Measurements from ENCODE around the gene CHCHD10.

CHCHD10 gene

DNA sequence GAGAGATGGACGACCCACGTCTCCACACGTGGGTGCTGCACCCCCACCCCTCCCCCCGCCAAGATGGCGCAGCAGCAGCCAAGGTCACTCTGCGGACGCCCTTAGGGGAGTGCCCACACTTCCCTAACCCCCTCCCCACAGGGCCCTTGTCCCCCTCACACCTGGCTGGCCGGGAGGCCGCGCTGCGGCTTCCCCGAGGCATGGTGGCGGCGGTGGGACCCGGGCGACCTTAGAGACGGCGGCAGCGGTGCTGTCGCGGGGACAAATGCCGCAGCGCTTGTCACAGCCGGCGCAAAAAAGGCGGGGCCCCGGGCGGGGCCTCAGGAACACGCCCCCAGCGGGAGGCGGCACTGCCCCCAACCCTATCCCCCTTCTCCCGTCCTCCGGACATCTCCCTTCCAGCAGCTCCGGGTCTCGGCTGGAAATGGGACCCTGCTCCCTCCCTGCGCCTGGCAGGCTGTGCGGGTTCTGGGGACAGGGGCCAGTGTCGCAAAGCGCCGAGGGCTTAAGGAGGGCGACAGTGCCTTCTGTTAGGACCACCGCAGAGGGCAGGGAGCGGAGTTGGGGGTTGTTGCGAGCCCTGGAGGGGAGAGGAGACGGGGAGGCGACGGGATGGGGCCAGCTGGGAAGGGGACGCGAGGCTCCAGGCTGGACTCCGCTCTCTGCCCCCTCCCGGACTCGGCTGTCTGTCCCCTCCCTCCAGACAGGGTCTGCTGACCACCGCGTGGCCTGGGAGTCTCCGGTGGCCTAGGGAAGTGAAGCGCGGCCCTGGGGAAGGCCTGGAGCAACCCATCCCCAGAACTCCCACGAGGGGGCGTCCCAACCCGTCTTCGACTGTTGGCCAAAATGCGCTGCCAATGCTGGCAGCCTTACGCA lies at the start of gene CHCHD10:
CHCHD10 (minus strand) TSS at position 300 of the 876 bp plus-strand sequence; CDS start at position 202, 98 bp downstream.
- no peak for DNase-seq (ENCODE audit: low read depth)

DNA sequence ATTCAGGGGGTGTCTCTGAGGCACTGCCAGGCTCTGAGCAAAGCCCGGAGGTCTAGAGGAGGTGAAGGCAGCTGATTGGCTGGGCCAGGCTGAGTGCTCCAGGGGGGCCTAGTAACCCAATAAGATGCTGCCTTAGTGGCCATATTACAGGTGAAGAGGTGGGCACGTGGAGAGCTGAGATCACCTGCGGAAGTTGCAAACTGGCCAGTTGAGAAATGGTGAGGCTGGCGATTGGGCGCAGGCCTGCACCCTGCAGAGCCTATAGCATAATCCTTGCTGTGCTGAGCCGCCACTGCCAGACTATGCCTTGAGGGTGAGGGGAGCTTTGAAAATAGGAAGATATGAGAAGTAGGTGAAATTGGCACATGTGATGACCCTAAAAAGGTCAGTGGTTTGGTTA lies 49.4 kb upstream of the CHCHD10 start:
- DNase-seq (ENCODE audit: low read depth), result no peak

DNA sequence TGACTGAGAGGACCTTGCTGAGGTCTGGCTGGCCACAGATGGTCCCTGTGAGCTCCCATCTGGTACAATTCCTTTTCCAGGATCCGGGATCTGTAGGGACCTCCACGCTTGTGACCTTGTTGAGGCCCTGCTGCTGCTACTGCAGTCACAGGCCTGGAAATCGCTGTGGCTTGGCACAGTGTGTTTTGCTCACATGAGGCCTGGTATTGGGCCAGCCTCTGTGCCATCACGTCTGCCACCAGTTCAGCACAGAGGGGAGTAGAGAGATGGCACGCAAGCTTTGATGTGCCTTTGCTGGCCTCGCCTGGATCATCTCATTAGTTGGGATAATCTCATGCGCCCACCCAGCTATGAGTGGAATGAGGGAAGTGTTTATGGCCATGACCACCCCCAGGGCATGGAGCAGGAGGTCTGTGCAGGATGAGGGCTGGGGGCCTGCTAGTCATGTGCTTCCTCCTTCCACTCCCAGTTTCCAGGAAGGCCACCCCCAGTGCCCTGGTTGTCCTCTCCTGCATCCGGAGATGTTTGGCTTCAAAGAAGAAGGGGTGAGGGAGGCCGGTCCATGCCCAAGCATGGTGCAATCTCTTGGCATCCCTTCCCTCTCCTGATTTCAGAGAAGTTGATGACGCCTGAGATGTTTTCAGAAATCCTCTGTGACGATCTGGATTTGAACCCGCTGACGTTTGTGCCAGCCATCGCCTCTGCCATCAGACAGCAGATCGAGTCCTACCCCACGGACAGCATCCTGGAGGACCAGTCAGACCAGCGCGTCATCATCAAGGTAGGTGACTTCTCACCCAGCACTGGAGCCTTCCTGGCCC lies 48.6 kb upstream of the CHCHD10 start:
- DNase-seq (ENCODE audit: low read depth), result no peak

DNA sequence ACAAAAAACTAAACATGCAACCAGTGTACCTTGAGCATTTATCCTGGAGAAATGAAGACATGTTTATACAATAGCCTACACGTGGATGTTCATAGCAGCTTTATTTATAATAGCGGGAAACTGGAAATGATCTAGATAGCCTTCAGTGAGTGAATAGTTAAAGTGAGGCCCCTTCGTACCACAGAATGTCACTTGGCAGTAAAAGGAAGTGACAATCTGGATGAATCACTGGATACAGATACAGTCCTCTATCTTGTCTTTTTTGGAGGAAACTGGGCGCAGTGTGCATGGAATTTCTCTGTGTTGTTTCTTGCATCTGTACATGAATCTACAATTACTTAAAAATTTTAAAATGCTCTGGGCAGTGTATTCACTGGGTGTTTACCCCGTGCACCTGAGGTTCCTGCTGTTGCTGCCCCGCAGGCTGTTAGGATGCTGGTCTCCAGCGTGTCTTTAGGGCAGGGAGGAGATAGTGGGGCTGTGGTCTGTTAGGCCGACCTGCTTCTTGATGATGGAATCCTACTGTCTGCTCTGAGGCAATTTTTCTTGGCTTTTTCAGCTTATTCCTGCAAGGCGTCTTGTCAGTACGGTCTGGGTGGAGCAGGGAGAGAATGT lies 47.9 kb upstream of the CHCHD10 start:
- DNase-seq (ENCODE audit: low read depth), result no peak

DNA sequence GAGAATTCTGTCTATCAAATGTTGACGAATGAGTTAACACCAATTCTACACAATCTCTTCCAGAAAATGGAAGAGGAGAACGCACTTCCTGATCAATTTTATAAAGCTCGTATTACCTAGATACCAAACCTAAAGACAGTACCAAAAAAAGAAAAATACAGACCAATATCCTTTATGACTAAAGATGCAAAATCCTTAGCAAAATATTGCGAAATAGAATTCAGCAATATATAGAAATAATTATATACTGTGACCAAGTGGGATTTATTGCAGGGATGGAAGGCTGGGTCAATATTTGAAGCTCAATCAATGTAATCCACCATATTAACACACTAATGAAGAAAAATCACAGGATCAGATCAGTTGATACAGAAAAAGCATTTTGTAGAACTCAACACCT lies 44.6 kb upstream of the CHCHD10 start:
- DNase-seq (ENCODE audit: low read depth), result no peak

DNA sequence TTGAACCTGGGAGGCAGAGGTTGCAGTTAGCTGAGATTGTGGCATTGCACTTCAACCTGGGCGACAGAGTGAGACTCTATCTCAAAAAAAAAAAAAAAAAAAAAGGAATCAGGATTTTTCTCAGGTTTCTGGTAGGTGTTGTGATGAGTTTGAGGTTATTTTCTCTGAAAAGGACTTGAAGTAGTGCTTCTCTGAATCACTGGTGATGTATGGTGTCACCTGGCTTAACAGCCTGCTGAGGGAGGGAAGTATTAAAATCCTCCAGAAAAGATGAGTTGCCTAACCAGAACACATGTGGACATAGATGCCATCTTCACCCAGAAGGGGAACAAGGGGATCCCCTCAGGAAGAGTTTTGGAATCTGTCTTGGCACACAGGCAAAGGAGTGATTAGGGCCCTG lies 39.1 kb upstream of the CHCHD10 start:
- DNase-seq (ENCODE audit: low read depth), result no peak

DNA sequence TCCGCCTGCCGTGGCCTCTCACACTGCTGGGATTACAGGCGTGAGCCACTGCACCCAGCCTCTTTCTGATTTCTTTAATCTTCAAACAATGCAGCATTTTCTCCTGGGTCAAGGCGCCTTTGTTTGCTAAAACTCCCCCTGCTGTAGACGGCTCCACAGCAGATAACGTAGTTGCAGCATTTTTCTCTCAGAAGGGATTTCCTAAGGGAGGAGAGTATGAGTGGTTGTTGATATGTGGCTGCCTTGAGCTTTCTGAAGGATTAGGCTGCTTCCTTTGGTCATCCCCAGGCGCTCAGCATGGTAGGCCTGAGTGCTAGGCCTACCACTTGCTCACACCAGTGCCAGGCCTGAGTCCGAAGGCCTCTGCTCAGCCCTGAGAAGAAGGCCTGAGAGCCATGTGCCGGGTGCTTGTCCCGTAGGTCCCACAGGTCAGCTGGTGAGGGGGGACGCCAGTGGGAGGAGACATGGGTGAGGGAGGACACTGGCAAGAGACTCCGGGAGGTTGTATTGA lies 37.1 kb upstream of the CHCHD10 start:
- no peak for DNase-seq (ENCODE audit: low read depth)

DNA sequence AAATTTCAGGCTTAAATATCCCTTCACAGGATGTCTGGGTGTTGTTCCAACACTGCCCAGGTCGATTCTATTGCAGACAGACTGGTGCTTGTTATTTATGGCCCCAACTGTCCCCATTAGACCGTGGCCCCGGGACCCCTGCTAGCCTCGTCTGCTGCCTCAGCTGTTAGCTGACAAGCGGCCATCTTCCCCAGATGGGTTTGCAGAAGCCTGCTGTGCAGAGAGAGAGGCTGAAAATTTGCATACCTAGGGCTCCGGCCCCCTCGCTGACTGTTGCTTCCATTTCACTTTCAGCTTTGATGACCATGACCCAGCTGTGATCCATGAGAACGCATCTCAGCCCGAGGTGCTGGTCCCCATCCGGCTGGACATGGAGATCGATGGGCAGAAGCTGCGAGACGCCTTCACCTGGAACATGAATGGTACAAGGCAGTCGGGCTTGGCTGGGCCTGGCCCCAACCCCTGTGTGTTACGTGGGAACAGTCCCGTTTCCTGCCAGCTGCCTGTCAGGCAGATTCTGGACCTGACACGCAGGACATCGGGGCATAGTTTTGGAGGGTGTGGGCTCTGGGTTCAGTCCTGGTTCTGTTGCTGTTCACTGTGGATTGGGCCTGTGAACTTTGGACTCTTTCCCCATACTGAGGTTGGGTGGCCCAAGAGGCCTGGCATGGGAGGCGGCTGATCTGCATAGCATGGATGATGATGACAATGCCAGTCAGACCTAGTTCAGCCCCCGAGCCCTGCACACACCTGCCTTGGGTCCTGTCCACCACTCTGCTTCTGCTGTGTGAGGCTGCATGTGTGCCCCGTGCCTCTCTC lies 35.4 kb upstream of the CHCHD10 start:
- DNase-seq (ENCODE audit: low read depth), result no peak

DNA sequence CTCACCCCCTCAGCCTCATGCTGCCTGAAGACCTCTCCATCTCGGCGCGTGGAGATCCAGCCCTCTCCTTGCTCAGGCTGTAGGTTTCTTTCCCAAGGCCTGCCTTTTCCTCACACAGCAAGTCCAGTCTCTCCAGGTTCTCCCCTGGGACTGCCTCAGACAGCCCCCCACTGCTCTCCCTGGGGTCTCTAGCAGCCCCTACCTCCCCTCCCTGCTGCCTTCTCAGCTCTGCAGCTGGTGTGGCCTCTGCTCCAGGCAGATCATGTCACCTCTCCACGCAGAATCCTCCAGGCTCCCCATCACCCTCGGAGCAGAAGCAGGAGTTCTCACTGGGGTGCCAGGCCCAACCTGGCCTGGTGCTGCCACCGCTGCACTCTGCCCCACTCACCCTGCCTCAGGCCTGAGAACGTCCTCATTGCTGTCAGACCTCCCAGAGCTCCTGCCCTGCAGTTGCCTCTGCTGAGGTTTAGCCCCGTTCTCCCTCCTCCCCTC lies 34.2 kb upstream of the CHCHD10 start:
- DNase-seq (ENCODE audit: low read depth), result no peak

DNA sequence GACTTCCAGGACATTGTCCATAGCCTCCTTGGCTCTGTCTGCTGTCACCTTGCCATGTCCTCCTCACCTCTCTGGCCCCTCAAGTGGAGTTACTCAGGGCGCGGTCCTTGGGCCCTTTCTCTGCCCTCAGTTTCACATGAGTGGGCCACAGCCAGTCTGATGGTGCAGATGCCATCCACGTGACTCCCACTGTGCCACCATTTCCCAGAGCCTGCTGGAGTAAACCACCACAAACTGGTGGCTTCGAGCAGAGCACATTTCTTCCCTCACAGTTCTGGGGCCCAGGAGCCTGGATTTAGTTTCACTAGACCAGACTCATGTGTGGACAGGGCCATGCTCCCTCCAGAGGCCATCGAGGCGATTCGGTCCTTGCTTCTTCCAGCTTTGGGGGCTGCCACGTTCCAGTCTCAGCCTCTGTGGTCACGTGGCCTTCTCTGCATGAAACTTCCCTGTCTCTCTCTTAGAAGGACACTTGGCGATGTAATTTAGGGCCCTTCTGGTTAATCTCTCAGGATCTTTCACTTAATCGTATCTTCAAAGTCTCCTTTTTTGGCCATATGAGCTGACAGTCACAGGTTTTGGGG lies 33.6 kb upstream of the CHCHD10 start:
- DNase-seq (ENCODE audit: low read depth), result no peak

DNA sequence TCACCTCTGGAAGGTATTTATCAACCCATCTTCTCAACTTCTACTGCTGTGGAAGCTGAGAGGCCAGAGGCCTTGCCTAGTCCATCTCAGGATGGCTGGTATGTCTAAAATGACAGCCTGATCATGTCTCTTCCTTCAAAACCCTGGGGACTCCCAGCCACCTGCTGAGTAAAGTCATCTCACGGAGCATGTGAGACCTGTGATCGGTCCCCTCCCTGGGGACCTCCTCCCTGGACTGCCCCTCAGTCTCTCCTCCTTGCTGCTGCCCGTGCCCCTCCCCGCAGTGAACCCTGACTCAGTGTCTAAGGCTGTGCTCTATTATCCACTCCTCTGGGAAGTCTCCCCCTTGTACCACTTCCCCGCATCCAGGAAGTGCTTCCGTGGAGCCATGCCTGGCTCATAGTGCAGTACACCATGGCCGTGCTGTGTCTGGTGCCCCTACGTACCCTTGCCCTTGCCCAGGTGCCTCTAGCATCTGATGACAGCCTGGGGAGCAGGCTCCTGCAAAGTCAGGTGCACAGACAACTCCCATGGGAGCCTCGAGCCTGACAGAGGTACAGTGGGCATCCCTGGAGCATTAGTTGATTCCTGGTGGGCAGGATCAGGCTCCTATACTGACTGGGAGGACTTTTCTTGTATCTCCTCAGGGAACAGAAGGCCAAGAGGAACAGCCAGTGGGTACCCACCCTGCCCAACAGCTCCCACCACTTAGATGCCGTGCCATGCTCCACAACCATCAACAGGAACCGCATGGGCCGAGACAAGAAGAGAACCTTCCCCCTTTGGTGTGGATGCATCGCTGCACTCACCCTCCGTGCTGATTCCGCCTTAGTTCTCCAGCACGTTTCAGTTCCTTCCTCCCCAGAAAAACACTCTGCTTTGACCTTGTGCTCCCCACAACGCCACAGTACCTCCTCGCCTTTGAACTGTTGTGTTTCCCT lies 32.8 kb upstream of the CHCHD10 start:
- DNase-seq (ENCODE audit: low read depth), result no peak

DNA sequence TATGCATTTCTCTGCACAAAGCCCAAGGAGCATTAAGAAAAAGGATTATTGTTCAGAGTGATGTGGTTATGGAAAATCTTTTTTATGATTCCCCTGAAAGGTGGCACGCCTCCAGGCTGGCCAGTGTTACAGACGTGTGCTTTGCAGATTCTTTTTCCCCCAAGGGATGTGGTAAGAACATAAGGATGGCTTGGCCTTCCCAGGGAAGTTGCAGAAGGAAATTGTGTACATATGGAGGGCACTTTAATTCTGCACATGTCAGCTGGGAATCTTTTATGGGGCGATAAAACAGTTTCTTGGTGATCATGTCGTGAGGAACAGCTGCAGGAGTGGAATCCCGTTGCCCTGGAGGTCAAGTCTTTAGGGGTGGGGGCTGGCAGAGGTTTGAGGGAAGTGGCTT lies 28.7 kb upstream of the CHCHD10 start:
- no peak for DNase-seq (ENCODE audit: low read depth)

DNA sequence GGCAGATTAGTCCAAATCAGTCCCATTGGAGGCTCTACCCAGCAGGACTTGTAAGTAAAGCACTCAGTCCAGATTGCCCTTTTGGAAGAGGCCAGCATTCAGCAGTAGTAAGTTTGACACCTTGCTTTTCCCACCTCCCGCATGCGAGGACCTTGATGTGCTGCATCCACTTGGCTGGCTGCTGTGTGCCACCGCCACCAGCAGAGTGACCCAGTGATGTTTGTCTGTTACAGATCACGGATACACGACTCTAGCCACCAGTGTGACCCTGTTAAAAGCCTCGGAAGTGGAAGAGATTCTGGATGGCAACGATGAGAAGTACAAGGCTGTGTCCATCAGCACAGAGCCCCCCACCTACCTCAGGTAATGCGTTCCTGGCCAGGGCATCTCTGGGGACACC lies 25.6 kb upstream of the CHCHD10 start:
- no peak for DNase-seq (ENCODE audit: low read depth)

DNA sequence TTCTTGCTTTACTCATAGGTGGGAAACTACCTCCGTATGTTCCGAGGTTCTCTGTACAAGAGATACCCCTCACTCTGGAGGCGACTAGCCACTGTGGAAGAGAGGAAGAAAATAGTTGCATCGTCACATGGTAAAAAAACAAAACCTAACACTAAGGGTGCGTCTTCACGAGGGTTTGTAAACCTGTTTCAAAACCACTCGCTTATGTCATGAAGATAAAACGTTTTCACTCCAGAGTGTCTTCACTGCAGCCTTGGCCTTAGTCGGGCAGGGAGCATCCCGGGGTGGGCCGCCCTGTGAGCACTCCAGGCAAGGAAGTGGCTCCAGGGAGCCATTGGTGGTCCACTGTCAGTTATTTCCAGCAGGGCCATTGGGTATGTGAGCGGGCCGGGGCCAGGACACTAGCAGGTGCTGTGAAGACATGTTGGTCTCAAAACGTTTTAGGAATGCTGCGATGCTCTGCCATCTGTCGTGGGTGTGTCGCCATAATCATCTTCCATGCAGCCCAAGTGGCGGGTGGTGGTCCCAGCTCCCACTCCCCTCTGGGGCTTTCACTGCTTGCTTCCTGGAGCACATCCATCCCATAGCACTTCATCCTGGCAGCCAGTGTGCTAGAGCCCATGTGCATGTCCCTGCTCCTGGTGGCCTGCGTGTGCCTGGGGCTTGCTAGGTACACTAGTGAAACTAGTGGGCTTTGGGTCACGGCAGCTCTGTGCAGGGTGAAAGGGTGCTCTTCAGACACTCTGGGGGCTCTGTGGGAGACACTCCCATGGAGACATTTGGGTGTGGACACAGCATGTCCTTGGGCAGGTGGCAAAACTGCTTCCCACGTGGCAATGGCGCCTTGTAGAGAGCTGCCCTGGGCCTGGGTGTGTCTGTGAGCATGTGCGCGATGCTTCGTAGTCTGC lies 24.2 kb upstream of the CHCHD10 start:
- DNase-seq (ENCODE audit: low read depth), result no peak

DNA sequence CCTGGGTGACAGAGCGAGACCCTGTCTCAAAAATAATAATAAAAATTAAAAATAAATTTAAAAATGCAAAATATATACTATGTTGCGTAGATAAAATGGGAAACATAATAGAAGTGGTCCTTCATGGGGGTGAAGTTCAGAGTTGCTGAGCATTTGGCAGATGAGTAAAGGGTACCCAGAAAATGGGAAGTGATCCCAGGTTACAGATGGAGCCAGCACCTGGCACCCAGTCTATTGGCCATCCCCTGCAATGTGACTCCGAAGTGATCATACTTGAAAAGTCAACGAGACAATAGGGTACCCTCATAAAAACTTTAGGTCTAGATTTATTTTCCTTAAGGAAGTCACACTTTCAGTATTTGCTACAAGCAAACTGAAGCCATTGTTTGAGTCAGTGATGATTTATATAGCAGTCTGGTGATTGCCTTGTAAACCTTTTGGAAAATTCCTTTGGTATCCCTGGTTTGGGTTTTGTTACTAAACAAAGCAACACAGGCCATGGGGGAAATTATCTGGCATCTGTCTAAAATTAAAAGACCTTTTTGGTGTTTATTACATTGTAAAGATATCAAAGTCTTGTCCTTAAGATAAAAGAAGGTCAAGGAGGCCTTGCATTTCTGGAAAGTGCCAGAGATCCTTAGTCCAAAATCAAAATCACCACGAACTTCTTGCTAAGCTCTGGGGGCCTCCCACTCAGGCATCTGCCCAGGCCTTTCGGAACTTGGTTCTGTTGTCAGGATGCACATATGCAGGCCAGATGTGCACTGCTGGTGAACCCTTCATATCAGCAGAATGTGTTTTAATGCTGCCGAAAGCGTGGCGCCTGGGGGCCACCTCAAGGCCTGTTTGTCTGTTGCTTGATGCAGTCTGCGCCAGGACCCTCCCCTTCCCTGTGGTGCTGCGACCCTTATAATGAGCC lies 23.3 kb upstream of the CHCHD10 start:
- DNase-seq (ENCODE audit: low read depth), result no peak

DNA sequence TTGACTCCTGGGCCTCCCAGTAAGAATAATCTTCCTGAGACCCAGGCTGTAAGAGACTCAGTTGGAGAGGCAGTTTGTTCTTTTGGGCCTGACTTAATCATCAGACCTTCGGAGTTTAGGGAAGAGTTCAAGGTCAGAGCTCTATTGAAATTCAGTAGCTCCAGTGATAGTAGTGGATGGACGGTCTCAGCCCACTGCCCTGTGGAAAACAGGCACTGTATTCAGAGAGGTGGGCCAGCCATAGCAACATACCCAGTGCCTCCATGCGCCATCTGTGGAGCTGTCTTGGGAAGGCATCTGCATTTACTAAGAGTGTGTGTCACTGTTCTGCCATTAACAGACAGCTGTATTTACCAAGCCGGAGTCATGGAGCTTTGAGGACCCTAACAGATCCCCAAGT lies 21.9 kb upstream of the CHCHD10 start:
- DNase-seq (ENCODE audit: low read depth), result no peak

DNA sequence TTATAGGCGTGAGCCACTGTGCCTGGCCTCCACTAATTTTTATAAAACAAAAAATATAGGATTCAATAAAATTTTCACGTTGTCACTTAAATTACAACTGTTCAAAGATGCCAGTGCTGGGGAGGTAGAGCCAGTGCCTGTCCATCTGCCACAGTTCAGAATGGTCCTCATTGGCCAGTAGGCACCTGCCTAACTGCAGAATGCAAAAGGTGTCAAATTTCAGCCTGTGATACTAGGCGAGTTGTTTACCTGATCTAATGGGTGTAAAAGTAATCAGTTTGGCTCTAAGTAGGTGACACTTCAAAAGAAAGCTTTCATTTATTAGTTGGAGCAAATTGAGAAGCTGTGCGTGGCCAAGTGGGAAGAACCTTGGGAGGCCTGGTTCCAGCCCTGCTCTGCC lies 21.3 kb upstream of the CHCHD10 start:
- no peak for DNase-seq (ENCODE audit: low read depth)

DNA sequence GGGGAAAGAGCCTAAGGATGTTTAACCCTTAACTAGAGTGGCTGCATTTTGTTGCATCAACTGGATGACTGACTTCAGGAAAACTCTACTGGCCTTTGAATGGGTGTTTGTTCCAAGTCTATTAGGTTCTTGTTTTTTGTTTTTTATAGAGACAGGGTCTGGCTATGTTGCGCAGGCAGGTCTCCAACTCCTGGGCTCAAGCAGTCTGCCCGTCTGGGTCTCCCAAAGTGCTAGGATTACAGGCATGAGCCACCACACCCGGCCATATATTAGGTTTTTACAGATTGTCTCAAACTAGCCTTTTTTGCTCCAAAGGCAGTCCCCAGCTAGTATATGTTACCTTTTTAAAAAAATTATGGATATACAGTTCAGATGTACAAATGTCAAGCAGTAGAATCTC lies 20.1 kb upstream of the CHCHD10 start:
- no peak for DNase-seq (ENCODE audit: low read depth)

All from HS-5 (cell line).